Spleen (tissue), 7 donors: ENCODE measurements around the gene PRKCA.

ENCODE experiments used
- POLR2A ChIP-seq, 3 donors: fragments of 450-650 bp; IDR thresholded peaks; one replicate each; pipeline ENCODE4 v1.5.1; 2017; ENCODE audit warnings: antibody characterized with exemption in 3 of 3, mild to moderate bottlenecking in 1 of 3
- POLR2AphosphoS5 ChIP-seq, 3 donors: sonication (generic); formaldehyde crosslinking; IDR thresholded peaks; one replicate each; pipeline ENCODE4 v1.5.1; 2017; ENCODE audit warnings: antibody characterized with exemption in 3 of 3
- TF ChIP-seq, protein P1 (sequence below), 11 experiments: fragments of 200-600 bp in 7 of 11; fragments of 450-650 bp in 4 of 11; sonication (generic) in 4 of 11; IDR thresholded peaks in 8 of 11; conservative IDR thresholded peaks in 3 of 11; 1 replicate in 7 of 11; 2 replicates in 4 of 11; pipeline versions ENCODE4 v1.4.0 to v1.8.0; 2016 to 2021; ENCODE audit warnings: antibody characterized with exemption in 11 of 11, inconsistent platforms in 4 of 11, mild to moderate bottlenecking in 1 of 11
- donor health status: DM: no; HTN: no; CAD: no; lungs with moderate emphysema.
- donor health status: DM: no; HTN: no; CAD: no.
- donor health status: DM: no; HTN: no; CAD: no.

DNA sequence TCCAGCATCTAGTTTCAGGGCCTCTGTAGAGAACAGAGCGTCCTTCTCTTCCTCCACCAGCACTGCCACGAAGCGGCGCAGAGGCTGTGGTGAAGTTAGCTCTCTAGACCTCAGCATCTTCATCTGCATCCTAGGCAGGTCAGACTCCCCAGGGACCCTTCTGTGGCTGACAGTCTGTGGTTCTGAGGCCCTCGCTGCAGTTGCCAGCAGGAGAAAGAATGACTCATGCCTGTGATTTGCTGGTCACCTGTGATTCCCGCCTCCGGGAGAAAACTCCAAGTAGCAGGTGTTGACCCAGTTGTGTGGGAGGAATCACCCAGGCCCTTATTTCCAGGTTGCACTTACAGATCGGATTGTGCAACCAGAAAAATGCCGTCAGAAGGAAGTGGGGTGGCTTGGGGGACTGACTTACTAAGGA, 415.2 kb downstream of the PRKCA start:
- TF ChIP-seq, protein P1, sequence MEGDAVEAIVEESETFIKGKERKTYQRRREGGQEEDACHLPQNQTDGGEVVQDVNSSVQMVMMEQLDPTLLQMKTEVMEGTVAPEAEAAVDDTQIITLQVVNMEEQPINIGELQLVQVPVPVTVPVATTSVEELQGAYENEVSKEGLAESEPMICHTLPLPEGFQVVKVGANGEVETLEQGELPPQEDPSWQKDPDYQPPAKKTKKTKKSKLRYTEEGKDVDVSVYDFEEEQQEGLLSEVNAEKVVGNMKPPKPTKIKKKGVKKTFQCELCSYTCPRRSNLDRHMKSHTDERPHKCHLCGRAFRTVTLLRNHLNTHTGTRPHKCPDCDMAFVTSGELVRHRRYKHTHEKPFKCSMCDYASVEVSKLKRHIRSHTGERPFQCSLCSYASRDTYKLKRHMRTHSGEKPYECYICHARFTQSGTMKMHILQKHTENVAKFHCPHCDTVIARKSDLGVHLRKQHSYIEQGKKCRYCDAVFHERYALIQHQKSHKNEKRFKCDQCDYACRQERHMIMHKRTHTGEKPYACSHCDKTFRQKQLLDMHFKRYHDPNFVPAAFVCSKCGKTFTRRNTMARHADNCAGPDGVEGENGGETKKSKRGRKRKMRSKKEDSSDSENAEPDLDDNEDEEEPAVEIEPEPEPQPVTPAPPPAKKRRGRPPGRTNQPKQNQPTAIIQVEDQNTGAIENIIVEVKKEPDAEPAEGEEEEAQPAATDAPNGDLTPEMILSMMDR (IDR thresholded peaks at IDR 0.05 in 8 of 11, conservative IDR thresholded peaks at IDR 0.05 in 3 of 11), result no peak
- TF ChIP-seq POLR2AphosphoS5 (IDR thresholded peaks at IDR 0.05) (no peak), POLR2A (IDR thresholded peaks at IDR 0.05) (no peak)
